PFSK-1 (cell line): Measurements from ENCODE around the gene FAM217A.

Source experiments
- POLR2AphosphoS5 ChIP-seq: IDR thresholded peaks from 2 replicates; pipeline ENCODE4 v1.6.1; 2012; ENCODE audit warnings: low read depth, mild to moderate bottlenecking, control low read depth, low read length, moderate library complexity
- TF ChIP-seq, protein P1 (sequence below), 2 experiments: IDR thresholded peaks; 2 replicates each; pipeline versions ENCODE4 v1.6.1 to v1.8.0; 2011 to 2012; ENCODE audit warnings: low read depth in 2 of 2, low read length in 2 of 2, control low read depth in 1 of 2, inconsistent platforms in 1 of 2, mild to moderate bottlenecking in 1 of 2, moderate library complexity in 1 of 2; ENCODE audit not compliant: insufficient read depth in 1 of 2

DNA sequence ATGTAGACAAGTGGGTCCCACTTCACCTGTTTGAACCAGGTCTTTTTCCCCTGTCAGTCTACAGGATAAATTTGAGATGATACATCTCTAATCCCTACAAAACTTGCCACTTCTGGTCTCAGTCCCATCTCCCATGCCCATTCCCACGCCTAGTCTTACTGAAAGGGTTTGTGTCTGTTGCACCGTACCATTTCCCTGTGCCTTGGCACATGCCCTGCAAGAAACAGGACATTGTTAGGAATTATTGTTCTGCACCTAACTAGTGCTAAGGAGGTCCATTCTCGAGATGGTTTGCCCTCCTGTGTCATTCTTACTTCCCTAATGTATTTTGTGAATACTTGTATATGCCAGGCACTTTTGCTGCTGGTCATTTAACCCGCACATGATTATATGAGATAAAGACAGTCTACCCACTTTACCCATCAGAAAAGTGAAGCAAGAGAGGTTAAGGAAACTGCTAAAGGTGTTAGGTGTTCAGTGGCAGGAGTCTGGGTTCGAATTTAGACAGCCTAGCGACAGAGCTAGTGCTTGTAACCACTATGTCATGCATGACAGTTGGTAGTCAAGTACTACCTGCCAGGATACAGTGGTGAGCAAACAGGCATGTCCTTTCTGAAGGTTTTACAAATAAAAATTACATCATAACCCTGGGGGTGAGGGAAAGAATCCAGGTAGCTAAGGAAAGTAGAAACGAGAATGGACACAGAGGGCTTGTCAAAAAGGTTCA is 12.7 kb downstream of the FAM217A start:
- peak; percentile 35; the same call in 1 of the 2 replicates for TF ChIP-seq POLR2AphosphoS5
- TF ChIP-seq, protein P1, sequence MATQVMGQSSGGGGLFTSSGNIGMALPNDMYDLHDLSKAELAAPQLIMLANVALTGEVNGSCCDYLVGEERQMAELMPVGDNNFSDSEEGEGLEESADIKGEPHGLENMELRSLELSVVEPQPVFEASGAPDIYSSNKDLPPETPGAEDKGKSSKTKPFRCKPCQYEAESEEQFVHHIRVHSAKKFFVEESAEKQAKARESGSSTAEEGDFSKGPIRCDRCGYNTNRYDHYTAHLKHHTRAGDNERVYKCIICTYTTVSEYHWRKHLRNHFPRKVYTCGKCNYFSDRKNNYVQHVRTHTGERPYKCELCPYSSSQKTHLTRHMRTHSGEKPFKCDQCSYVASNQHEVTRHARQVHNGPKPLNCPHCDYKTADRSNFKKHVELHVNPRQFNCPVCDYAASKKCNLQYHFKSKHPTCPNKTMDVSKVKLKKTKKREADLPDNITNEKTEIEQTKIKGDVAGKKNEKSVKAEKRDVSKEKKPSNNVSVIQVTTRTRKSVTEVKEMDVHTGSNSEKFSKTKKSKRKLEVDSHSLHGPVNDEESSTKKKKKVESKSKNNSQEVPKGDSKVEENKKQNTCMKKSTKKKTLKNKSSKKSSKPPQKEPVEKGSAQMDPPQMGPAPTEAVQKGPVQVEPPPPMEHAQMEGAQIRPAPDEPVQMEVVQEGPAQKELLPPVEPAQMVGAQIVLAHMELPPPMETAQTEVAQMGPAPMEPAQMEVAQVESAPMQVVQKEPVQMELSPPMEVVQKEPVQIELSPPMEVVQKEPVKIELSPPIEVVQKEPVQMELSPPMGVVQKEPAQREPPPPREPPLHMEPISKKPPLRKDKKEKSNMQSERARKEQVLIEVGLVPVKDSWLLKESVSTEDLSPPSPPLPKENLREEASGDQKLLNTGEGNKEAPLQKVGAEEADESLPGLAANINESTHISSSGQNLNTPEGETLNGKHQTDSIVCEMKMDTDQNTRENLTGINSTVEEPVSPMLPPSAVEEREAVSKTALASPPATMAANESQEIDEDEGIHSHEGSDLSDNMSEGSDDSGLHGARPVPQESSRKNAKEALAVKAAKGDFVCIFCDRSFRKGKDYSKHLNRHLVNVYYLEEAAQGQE (IDR thresholded peaks at IDR 0.05; ENCODE audit: insufficient read depth in 1 of 2, low read depth in 2 of 2, low read length in 2 of 2): no peak
